ENCODE data around the gene IL24.
"Not testable (repeated sequence)": the region's sequence is repeated elsewhere in the genome, so short reads cannot be mapped to it uniquely, and the experiment has no call there.

Gene IL24, protein sequence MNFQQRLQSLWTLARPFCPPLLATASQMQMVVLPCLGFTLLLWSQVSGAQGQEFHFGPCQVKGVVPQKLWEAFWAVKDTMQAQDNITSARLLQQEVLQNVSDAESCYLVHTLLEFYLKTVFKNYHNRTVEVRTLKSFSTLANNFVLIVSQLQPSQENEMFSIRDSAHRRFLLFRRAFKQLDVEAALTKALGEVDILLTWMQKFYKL
- 0 to 3.8 reads per million in 2 experiments for total RNA-seq

DNA sequence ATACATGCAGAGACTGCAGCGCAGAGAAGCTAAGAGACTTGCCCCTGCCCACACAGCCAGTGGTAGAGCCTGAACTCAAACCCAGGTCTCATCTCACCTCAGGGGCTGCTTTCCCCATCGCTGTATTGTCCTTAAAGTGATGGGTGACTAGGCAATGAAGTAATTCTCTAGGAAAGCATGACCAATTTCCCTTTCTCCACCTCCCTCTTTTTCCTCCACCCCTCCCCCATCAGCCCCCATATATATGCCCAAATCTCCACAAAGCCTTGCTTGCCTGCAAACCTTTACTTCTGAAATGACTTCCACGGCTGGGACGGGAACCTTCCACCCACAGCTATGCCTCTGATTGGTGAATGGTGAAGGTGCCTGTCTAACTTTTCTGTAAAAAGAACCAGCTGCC is at the start of gene IL24:
Gene IL24, plus strand, starts transcription at position 269 of the 400 bp plus-strand sequence. CDS start 390 bp downstream, outside the sequence.
- DNase-seq (ENCODE audit: low read depth) = no peak

DNA sequence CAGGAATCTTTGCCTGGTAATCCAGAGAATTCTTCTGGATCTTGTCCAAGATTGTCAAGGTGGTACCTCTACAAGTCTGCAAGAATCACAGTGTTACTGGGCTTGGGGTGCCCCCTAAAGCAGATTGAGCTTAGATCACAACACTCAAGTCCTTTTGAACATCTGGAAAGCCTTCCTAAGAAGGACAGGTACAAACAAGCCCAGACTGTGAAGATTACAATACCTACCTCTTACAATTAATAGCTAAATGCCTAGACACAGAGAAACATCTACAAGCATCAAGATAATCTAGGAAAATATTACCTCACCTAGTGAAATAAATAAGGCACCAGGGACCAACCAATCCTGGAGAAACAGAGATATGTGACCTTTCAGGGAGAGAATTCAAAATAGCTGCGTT is 49.3 kb upstream of the IL24 start:
- DNase-seq (ENCODE audit: low read depth) = no peak

DNA sequence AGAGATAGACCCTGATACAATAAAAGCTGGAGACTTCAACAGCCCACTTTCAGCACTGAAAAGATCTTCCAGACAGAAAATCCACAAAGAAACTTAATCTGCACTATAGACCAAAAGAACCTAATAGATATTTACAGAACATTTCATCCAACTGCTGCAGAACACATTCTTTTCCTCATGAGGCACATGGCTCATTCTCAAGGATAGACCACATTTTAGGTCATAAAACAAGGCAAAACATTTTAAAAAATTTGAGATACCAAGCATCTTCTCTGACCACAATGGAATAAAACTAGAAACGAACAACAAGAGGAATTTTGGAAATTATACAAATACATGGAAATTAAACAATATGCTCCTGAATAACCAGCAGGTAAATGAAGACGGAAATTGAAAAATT is 46.8 kb upstream of the IL24 start:
- DNase-seq (ENCODE audit: low read depth) = no peak

DNA sequence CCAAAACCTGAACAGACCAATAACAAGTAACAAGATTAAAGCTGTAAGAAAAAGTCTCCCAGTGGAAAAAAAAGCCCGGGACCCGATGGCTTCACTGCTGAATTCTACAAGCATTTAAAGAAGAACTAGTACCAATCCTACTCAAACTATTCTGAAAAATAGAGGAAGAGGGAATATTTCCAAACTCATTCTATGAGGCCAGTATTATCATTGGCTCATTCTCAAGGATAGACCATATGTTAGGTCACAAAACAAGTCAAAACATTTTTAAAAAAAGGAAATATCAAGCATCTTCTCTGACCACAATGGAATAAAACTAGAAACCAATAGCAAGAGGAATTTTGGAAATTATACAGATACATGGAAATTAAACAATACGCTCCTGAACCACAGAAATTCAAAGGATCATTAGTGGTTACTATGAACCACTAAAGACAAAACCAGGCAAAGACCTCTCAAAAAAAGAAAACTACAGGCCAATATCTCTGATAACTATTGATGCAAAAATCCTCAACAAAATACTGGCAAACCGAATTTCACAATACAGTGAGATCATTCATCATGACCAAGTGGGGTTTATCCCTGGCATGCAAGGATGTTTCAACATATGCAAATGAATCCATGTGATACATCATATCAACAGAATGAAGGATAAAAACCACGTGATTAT is 45.8 kb upstream of the IL24 start:
- no peak for DNase-seq (ENCODE audit: low read depth)

DNA sequence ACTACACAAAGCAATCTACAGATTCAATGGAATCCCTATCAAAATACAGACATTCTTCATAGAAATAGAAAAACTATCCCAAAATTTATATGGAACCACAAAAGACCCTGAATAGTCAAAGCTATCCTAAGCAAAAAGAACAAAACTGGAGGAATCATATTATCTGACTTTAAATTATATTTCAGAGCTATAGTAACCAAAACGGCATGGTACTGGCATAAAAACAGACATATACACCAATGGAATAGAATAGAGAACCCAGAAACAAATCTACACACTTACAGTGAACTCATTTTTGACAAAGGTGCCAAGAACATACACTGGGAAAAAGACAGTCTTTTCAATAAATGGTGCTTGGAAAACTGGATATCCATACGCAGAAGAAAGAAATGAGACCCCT is 44.6 kb upstream of the IL24 start:
- DNase-seq (ENCODE audit: low read depth) = not testable (repeated sequence)

DNA sequence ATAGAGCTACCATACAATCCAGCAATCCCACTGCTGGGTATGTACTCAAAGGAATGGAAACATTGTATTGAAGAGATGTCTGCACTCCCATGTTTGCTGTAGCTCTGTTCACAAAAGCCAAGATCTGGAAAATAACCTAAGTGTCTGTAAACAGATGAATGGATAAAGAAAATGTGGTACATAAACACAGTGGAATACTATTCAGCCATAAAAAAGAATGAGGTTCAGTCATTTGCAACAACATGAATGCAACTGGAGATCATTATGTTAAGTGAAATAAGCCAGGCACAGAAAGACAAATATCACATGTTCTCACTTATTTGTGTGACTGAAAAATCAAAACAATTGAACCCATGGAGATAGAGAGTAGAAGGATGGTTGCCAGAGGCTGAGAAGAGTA is 43.5 kb upstream of the IL24 start:
- DNase-seq (ENCODE audit: low read depth) = not testable (repeated sequence)

DNA sequence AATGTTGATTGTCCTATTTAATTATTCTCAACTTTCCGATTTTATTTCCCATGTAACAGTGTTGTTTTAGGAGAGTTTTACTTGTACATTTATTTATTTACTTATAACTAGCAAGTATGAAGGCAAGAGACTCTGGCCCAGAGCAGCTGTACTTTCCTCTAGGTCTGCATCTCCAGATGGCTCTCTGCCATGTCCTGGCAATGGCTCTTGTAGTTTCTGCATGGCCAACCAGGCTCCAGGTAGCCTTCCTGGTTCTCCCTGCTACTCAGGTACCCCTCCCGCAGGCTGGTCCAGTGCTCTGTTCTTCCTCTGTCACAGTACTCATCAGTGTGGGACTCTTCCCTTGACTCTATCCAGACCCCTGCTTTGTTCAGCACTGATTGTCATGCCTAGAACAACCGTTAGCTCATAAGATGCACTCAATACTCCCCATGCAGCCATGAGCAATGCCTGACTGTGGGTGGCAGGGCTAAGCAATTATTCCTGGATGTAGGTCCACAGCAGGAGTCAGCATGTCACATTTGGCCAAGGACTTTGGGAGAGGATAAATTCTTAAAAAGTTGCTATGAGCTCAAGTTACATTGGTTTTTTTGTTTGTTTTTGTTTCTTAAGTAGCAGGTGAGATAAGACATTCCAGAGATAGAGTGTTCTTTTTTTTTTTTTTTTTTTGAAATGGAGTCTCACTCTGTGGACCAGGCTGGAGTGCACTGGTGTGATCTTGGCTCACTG is 42.7 kb upstream of the IL24 start:
- DNase-seq (ENCODE audit: low read depth) = no peak

DNA sequence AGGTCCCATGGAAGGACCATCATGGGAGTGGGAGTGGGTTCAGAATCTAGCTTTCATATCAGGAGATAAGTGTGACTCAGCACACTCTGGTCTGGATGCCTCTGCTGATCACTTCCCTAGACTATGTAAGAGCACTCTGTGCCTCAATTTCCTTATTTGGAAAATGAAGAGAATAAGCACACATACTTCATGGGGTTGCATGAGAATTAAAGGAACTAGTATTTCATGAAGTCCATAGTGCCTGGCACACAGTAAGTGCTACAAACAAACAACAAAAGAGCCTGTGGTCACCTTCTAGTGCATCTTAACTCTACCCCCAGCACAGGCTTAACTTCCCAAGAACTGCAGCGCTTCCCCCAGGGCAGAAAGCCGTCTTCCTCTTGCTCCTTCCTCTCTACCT is 41.4 kb upstream of the IL24 start:
- DNase-seq (ENCODE audit: low read depth) = no peak

DNA sequence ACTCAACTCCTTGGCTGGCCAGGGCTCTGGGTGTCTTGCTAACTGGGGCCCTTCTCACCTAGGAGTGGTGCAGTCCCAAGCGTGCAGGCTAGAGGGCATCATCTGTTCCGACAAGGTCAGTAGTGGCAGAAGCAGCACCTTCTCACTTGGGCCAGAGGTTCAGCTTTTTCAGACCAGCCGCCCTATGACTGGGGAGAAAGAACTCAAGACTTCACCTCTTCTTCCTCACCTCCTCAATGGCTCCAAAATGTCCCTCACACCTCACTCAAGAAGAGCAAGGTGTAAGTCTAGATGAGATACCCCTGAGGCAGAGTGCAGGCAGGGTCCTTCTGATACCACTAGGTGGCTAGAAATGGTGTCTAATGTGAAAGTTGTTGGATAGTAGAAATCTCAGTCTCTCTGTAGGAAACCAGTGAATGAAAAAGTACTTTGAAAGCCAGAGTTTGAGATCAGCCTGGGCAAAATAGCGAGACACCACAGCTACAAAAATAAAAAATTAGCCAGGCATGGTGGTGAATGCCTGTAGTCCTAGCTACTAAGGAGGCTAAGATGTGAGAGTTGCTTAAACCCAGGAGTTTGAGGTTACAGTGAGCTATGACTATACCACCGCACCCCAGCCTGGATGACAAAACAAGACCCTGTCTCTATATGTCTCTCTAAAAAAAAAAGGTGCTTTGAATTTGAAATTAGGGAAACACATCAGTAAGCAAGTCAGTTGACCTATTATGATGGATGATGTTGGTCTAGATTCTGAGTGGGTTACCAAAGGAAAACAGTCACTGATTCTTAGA is 40.4 kb upstream of the IL24 start:
- no peak for DNase-seq (ENCODE audit: low read depth)

DNA sequence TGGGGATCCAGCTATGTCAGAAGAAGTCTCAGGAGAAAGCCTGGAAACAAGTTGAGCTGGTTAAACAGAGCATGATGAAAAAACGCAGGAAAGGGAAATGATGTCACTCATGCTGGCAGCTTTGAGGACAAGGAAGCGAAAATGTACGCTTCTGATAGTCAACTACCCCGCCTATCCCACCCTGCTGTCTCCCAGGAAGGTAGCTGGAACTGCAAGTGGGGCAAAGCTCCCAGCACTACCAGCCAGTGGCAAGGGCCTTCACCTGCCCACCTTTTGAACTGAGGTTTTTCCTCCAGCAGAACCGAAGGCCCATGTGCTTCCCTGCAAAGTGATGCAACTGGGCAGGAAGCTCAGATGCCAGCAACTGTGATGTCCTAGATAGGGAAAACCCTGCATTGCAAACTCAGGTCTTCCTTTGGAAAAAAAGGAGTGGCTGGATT is 38.1 kb upstream of the IL24 start:
- no peak for DNase-seq (ENCODE audit: low read depth)

DNA sequence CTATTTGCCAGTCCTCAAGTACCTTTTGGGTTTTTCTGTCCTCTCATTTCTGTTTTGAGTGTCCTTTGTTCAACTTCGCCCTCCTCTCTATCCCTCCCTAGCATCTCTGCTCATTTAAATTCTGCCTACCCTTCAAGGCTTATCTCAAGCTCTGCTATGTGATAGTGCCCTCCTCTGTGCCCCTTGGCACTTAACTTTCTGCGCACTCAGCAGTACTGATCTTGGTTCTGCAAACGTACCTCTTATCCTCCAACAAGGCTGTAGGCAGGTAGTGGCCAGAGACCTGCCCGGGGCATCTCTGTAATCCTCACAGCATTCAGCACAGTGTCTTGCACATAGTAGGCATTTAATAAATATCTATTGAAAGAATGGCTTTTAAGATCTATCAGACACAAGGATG is 37.1 kb upstream of the IL24 start:
- no peak for DNase-seq (ENCODE audit: low read depth)

DNA sequence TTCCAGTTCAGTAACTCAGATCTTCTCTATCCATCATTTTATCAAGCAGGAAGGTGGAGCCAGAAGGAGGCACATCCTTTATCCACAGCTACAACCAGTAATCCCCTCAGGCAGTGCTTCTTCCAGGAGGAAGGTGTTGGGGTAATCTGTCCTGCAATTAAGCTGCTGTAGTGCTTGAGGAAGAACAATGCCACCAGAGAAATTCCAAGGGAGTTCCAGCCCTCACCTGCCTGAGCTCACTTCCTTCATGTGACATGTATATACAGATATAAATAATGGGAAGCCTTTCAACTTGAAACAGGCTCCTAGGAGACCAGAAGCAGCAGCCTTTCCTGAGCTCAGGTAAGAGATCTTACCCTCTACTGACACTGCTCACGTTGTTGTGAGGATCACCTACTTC is 34.0 kb upstream of the IL24 start:
- DNase-seq (ENCODE audit: low read depth) = no peak

DNA sequence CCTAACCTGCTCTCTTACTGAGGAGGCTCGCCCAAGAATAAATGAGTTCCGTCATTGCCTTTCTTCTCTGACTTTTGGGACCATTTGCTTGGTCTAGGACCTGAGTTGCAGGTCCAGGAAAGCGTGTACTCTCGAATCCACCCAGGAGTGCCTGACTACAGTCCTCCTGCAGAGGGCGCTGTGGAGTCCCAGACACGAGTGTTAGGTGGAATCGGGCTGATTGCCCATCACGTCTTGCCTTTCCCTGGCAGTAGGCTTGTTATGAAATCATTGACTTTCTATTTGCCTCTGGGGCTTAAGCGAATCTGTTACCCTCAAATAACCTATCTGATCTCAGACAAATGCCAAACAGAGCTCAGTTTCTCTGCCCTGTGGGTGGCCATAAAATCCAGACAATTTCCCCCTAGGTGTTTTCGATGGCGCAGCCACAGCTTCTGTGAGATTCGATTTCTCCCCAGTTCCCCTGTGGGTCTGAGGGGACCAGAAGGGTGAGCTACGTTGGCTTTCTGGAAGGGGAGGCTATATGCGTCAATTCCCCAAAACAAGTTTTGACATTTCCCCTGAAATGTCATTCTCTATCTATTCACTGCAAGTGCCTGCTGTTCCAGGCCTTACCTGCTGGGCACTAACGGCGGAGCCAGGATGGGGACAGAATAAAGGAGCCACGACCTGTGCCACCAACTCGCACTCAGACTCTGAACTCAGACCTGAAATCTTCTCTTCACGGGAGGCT is 32.1 kb upstream of the IL24 start, which contains the start of gene IL20:
Gene IL20, plus strand, starts transcription at position 685 of the 733 bp plus-strand sequence. CDS start 230 bp downstream, outside the sequence.
- peak; percentile 79 for DNase-seq (ENCODE audit: low read depth)

DNA sequence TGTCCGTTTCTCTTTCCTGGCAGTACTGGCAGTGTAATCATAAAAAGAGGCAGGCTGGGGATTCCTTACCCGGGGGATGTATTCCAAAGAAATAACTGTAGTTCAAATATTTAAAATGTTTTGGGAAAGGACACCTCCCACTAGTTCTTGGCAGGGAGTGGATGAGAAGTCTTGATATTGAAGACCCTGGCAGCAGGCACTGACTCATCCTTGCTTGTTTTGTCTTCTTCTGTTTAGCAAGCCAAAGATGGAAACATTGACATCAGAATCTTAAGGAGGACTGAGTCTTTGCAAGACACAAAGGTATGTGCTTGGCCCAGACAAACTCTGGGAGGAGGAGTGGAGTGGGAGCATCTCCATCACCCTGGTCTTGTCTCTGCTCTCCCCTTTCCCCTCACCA is 31.2 kb upstream of the IL24 start:
- DNase-seq (ENCODE audit: low read depth) = no peak

DNA sequence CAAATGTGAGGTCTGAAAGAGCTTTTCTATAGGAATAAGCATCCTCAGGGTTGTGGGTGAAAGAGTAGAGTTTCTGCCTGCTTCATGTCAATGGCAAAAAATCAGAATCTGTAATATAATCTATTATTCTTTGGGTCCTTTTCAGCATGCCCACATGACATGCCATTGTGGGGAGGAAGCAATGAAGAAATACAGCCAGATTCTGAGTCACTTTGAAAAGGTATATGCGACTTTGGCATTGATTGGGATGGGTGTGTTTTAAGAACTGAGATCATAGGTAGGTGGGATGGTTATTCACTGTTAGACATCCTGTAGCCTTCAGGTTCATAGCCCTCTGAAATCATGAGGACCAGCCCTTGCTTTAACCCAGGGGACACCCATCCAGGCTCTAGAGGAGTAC is 30.0 kb upstream of the IL24 start:
- DNase-seq (ENCODE audit: low read depth) = no peak

DNA sequence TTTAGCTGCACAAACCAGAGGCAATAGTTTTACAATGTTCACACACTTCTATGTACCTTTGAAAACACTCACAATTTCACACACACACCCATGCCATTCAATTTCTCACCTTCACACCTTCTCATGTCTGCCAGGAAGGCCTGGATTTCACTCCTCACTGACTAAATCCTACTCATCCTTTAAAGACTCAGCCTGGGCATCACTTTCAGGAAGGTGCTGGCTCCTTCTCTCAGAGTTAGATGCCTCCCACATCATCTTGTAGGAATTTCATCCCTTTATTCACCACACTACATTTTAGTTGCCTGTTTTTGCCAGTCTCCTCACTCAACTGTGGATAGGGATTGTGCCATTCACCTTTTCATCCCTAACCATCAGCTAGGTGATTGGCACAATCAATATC is 29.5 kb upstream of the IL24 start:
- DNase-seq (ENCODE audit: low read depth) = no peak

DNA sequence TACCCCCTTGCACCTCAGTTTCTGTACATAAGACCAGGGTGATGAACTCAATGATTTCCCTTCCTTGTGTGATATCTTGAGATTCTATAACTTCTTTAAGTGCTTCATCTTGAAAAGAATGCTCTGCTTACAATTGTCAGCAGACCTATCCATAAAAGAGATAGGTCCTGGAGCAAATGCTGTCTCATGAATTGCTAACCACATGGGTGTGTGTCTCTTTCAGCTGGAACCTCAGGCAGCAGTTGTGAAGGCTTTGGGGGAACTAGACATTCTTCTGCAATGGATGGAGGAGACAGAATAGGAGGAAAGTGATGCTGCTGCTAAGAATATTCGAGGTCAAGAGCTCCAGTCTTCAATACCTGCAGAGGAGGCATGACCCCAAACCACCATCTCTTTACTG is 29.0 kb upstream of the IL24 start:
- DNase-seq (ENCODE audit: low read depth) = no peak

DNA sequence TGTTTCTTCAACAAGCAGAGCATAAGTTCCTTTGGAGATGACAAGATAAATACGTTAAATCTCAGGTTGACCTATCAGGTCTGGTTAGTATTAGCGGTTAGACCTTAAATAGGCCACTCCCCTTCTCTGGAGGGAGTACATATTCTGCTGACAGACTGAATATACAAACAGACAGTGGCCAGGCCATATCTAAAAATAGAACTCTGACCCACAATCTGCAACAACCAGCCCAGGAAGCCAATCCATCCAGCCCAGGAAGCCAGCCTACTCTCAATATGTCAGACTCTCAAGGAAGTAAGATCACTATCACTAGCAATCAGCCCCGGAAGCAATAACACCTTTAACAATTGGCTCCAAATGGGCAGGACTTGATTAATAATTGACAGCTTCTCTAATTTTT is 25.1 kb upstream of the IL24 start:
- no peak for DNase-seq (ENCODE audit: low read depth)

DNA sequence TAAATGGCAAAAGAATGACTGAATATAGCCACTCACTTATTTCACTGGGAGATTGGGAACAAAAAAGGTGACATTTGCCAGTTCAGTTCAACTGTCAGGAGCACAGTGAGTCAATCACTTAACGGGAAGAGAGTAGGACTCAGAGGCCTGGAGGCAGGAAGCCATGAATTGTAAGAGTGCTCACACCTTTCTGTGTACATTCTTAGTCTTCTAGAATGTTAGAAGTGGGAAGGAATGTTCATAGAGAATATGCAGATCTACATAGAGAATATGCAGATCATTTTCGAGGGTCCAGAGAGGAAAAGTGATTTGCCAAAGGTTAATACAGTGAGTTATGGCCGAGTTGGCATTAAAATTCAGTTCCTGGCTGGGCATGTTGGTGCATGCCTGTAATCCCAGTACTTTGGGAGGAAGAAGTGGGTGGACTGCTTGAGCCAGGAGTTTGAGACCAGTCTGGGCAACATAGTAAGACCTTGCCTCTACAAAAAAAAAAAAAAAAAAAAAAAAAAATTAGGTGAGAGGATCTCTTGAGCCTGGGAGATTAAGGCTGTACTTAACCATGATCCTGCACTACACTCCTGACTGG is 23.5 kb upstream of the IL24 start:
- DNase-seq (ENCODE audit: low read depth) = no peak

DNA sequence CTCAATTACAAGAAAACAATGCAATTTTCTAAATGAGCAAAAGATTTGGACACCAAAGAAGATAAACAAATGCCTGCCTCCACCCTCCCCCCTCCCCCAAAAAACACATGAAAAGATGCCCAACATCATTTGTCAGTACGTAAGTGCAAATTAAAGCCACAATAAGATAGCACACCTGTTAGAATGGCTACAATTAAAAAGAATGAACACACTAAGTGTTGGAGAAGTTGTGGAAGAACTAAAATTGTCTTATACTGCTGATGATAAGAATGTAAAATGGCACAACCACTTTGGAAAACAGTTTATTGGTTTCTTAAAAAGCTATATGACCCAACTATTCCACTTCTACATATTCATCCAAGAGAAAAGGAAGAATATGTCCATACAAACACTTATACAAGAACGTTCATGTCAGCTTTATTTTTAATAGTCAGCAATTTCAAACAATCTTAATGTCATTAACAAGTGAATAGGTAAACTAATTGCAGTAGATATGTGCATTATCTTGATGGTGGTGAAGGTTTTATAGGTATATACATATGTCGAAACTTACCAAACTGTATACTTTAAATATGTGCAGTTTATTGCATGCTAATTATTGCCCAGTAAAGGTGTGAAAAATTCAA is 21.4 kb upstream of the IL24 start:
- no peak for DNase-seq (ENCODE audit: low read depth)

DNA sequence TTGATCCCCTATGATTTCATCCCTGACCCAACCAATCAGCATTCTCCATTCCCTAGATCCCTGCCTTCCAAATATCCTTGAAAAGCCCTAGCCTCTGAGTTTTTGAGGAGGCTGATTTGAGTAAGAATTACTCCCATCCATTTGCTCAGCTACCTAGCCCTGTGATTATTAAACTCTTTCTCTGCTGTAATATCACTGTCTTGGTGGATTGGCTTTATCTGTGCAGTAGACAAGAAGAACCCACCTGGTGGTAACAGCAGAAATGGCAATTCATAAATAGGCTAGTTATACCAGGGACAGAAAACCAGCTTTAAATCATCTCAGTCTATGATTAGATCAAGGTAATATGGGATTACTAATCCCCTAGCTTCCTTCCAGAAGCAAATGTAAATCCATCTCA is 18.8 kb upstream of the IL24 start:
- DNase-seq (ENCODE audit: low read depth) = no peak

Data from T follicular helper cell (primary cell).